Measurements from ENCODE around the gene CISD1. TPM values are rescaled to one million over a fixed set of nuclear protein-coding genes. Genes with fewer than 3 reads are reported as not detected.
A peak's percentile ranks its signal among the peaks of the same experiment; 100 is the strongest.

The CISD1 gene
- total and polyA plus RNA-seq, 2 of the 4 experiments (the other 2 are of a cell fraction), result 28.2 to 34.6 TPM

GRCh38 chr10:58336242-58336641, 67.3 kb downstream of the CISD1 start:
- Histone ChIP-seq H3K23ac (ENCODE audit: low read depth, low read length) (no peak overlapping the region), H2BK15ac (ENCODE audit: low read depth, low read length) (no peak overlapping the region), H4K91ac (ENCODE audit: insufficient read depth, low read depth, low read length) (no peak overlapping the region), H3K79me1 (ENCODE audit: low read depth in 1 of 2, low read length in 2 of 2) (peaks cover 15 to 29% of the 10 kb centered on the region in 2 experiments), H3K4me3 (ENCODE audit: insufficient read depth, low read depth, low read length) (no peak overlapping the region), H2BK20ac (ENCODE audit: low read depth, low read length) (no peak overlapping the region), H3K36me3 (ENCODE audit: control insufficient read depth, insufficient read depth, low read length) (no peaks in the 10 kb centered on the region; the same call in 1 of the 2 replicates), H3K9me3 (ENCODE audit: control insufficient read depth, insufficient read depth, low read length) (no peaks in the 10 kb centered on the region), H3K4me2 (ENCODE audit: low read depth, low read length) (peak overlapping the region; percentile 48), H2AFZ (replicated peaks; ENCODE audit: low read length, poor library complexity) (no peak overlapping the region), H4K20me1 (ENCODE audit: insufficient read depth, low read length) (peaks cover 13% of the 10 kb centered on the region; the same call in 1 of the 2 replicates), H2BK120ac (ENCODE audit: low read depth, low read length) (no peak overlapping the region), H3K18ac (ENCODE audit: low read depth, low read length) (no peak overlapping the region), H3K9ac (ENCODE audit: low read depth, low read length) (no peak overlapping the region; the same call in 1 of the 2 replicates), H3K14ac (replicated peaks; ENCODE audit: low read depth, low read length) (no peak overlapping the region), H4K8ac (ENCODE audit: low read depth in 2 of 2, low read length in 2 of 2) (no peak overlapping the region), H3K27me3 (ENCODE audit: control insufficient read depth, insufficient read depth, low read length) (peaks cover 3% of the 10 kb centered on the region; the same call in 1 of the 2 replicates), H2AK5ac (ENCODE audit: low read depth, low read length) (no peak overlapping the region), H3K4ac (ENCODE audit: low read depth, low read length) (no peak overlapping the region), H3K9me1 (ENCODE audit: insufficient read depth, low read length) (no peaks in the 10 kb centered on the region; the same call in 1 of the 2 replicates), H2BK5ac (ENCODE audit: low read depth, low read length, poor library complexity, severe bottlenecking) (no peak overlapping the region), H3K27ac (ENCODE audit: insufficient read depth, low read length) (no peak overlapping the region), H2AK9ac (replicated peaks; ENCODE audit: low read depth, low read length, poor library complexity) (no peak overlapping the region), H4K5ac (ENCODE audit: low read depth, low read length) (no peak overlapping the region), H3K56ac (ENCODE audit: extremely low read depth, insufficient read depth, low read length) (no peak overlapping the region), H3K4me1 (ENCODE audit: control insufficient read depth, insufficient read depth, low read length) (no peaks in the 10 kb centered on the region)
- ChIA-PET CTCF (no interaction called here), POLR2A (ENCODE audit: unreplicated experiment) (no interaction called here)
- dilution Hi-C loops (cut with HindIII; ENCODE audit: low sequenced_read_pairs, unreplicated experiment), result no loop called here
- no CpG with 5 or more reads among the region's 4 CpGs for WGBS, 2 experiments (ENCODE audit: extremely low coverage in 2 of 2, insufficient read length in 1 of 2)
- BruUV-seq (replicated peaks), result TSS peak; percentile 54
- DNase-seq, result no peak
- ATAC-seq (ENCODE audit: low read depth), result no peak
- intact Hi-C loops (cut with micrococcal nuclease), result no loop called here
- TF ChIP-seq RCOR1 (IDR thresholded peaks at IDR 0.05; ENCODE audit: insufficient replicate concordance, low read length), result no peak
- TF ChIP-seq MAFK (IDR thresholded peaks at IDR 0.05; ENCODE audit: low read depth, low read length), result no peak
- TF ChIP-seq, protein P1, sequence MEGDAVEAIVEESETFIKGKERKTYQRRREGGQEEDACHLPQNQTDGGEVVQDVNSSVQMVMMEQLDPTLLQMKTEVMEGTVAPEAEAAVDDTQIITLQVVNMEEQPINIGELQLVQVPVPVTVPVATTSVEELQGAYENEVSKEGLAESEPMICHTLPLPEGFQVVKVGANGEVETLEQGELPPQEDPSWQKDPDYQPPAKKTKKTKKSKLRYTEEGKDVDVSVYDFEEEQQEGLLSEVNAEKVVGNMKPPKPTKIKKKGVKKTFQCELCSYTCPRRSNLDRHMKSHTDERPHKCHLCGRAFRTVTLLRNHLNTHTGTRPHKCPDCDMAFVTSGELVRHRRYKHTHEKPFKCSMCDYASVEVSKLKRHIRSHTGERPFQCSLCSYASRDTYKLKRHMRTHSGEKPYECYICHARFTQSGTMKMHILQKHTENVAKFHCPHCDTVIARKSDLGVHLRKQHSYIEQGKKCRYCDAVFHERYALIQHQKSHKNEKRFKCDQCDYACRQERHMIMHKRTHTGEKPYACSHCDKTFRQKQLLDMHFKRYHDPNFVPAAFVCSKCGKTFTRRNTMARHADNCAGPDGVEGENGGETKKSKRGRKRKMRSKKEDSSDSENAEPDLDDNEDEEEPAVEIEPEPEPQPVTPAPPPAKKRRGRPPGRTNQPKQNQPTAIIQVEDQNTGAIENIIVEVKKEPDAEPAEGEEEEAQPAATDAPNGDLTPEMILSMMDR (conservative IDR thresholded peaks at IDR 0.05; ENCODE audit: low read depth, low read length), result no peak
- TF ChIP-seq, protein P2, sequence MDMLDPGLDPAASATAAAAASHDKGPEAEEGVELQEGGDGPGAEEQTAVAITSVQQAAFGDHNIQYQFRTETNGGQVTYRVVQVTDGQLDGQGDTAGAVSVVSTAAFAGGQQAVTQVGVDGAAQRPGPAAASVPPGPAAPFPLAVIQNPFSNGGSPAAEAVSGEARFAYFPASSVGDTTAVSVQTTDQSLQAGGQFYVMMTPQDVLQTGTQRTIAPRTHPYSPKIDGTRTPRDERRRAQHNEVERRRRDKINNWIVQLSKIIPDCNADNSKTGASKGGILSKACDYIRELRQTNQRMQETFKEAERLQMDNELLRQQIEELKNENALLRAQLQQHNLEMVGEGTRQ (IDR thresholded peaks at IDR 0.05; ENCODE audit: low read depth, low read length), result no peak
- TF ChIP-seq, protein P3, sequence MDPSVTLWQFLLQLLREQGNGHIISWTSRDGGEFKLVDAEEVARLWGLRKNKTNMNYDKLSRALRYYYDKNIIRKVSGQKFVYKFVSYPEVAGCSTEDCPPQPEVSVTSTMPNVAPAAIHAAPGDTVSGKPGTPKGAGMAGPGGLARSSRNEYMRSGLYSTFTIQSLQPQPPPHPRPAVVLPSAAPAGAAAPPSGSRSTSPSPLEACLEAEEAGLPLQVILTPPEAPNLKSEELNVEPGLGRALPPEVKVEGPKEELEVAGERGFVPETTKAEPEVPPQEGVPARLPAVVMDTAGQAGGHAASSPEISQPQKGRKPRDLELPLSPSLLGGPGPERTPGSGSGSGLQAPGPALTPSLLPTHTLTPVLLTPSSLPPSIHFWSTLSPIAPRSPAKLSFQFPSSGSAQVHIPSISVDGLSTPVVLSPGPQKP (IDR thresholded peaks at IDR 0.05; ENCODE audit: borderline replicate concordance, low read depth, low read length), result no peak
- TF ChIP-seq RFX5 (IDR thresholded peaks at IDR 0.05; ENCODE audit: low read depth, low read length), result no peak
- TF ChIP-seq BHLHE40 (IDR thresholded peaks at IDR 0.05; ENCODE audit: low read depth, low read length), result no peak
- TF ChIP-seq RAD21 (IDR thresholded peaks at IDR 0.05; ENCODE audit: low read length), result no peak
- no peak for TF ChIP-seq POLR2A (IDR thresholded peaks at IDR 0.05; ENCODE audit: low read depth, low read length)
- TF ChIP-seq MAZ (IDR thresholded peaks at IDR 0.05; ENCODE audit: borderline replicate concordance, low read depth, low read length), result no peak
- no peak for TF ChIP-seq SMC3 (IDR thresholded peaks at IDR 0.05; ENCODE audit: low read depth, low read length)
- in situ Hi-C loops (cut with MboI; ENCODE audit: low sequenced_read_pairs), result no loop called here
